ENCODE measurements around the gene COL25A1.
"Not testable (repeated sequence)": the region's sequence is repeated elsewhere in the genome, so short reads cannot be mapped to it uniquely, and the experiment has no call there.

Gene COL25A1

DNA sequence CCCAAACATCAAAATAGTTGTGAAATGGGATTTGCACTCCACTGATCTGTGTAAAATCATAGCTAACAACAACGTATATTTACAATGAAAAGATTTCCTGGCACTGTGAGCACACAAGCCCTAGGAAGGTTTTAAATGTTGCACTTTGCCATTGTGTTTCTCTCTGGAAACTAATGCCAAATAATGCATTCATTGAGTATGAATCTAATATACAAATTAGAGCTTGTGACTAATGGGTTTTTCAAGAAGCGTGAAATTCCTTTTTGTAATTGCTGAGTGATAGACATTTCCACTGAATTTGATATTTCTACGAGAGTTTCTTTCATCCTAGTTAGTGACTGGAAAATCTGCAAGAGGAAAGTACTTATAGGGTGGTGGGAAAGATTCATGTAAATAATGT, 135.9 kb downstream of the COL25A1 start:
- DNase-seq (ENCODE audit: low read depth in 2 of 2) = no peak

DNA sequence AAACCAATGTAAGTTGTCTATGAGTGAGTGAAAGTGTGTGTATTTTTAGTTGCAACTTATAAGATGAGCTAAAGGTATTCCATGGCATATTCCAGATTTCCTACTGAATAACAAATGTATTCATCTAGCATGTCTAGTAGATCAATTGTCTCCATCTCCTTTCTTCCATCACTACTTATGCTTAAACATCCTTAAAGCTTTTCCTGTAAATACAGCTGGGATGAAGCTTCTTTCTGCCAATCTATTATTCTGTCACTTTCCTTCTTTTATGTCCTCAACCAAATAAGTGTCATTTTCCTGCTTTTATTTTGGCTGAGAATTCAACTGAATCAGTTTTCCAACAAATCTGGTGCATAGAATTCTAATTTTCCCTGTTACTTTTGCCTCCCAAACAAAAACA, 136.3 kb downstream of the COL25A1 start:
- DNase-seq (ENCODE audit: low read depth in 2 of 2) = no peak

- no peak for DNase-seq (ENCODE audit: low read depth in 2 of 2)
These were observed 138.4 kb downstream of the COL25A1 start for GRCh38 chr4:109164011-109164410.

GRCh38 chr4:109163493-109163892, 139.0 kb downstream of the COL25A1 start:
- no peak for DNase-seq (ENCODE audit: low read depth in 2 of 2)

GRCh38 chr4:109162759-109163158, 139.7 kb downstream of the COL25A1 start:
- no peak for DNase-seq (ENCODE audit: low read depth in 2 of 2)

DNA sequence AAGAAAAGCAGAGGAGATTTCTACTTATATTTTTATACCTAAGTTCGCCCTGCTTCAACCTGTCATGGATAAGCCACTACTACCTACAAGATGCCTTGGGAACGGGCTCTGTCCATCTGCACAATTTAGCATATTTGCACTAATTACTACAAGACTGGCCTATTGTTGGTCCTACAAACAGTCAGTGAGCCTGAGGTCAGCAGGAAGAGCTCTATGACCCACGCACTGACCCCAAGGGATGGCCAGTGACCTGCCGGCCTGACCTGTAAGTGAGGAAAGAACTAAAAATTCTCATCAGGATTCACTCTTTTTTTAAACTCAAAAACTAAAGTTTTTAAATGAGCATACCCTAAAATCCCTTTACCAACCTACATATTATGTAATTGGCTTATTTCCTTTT, 142.0 kb downstream of the COL25A1 start:
- no peak for DNase-seq (ENCODE audit: low read depth in 2 of 2)

- no peak for DNase-seq (ENCODE audit: low read depth in 2 of 2)
These were observed 144.8 kb downstream of the COL25A1 start for GRCh38 chr4:109157696-109158095.

DNA sequence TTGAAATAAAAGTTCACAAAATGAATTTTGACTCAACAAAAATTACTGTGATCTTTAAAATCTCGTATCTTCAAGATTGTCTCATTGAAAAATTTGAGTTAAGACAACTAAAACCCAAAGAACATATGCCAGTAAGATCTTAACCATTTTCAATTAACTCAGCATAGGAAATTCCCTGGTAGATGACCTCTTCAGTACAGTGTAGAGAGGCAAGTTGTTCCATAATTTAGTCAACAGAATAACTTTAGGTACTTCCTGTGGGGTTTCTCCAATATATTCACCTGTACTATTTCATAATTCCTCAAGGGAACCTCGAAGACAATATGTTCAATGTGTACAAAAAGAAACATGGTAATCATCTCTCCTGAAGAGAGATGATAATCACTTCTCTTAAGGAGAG, 145.3 kb downstream of the COL25A1 start:
- no peak for DNase-seq (ENCODE audit: low read depth in 2 of 2)

GRCh38 chr4:109156356-109156755, 146.1 kb downstream of the COL25A1 start:
- no peak for DNase-seq (ENCODE audit: low read depth in 2 of 2)

- no peak for DNase-seq (ENCODE audit: low read depth in 2 of 2)
These were observed 146.7 kb downstream of the COL25A1 start for GRCh38 chr4:109155682-109156283.

DNA sequence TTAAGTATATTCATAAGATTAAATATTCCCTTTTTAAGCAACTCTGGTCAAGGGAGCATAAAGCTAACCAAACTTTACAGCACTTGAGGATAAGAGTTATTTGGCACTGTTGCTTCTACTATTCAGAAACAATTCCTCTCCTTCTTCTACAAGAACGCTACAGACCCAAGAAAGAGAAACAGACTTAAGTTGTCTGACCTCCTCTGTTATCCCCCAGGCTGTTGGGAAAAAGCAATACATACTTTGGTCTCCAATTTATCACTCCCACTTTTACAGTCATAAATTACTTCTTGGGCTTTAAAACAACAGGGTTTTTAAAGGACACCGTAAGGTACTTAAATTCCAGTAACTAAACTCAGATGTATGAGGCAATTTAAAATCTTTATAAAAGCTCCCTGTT, 147.4 kb downstream of the COL25A1 start:
- no peak for DNase-seq (ENCODE audit: low read depth in 2 of 2)

DNA sequence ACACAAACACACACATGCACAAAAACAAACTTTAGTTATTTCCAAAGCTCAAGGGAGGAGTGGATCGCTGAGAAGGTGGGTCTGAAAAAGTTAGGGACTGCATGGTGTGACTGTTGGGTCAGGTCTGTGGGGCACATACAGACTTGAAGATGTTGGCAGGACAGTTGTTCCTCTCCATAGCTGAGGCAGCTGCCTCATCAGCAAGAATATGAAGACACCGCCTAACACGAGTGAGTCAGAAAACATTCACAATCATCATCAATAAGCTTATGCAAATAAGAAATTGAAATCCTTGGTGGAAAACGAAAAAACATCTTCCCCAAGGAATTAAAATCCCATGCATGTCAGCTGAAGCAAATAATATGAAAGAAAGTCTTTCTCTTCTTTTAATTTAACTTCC, 148.0 kb downstream of the COL25A1 start:
- no peak for DNase-seq (ENCODE audit: low read depth in 2 of 2)

GRCh38 chr4:109149836-109150235, 152.6 kb downstream of the COL25A1 start:
- no peak for DNase-seq (ENCODE audit: low read depth in 2 of 2)

- DNase-seq (ENCODE audit: low read depth in 2 of 2) = no peak
These were observed 153.8 kb downstream of the COL25A1 start for GRCh38 chr4:109148577-109149075.

GRCh38 chr4:109147135-109147534, 155.3 kb downstream of the COL25A1 start:
- DNase-seq (ENCODE audit: low read depth in 2 of 2) = no peak

DNA sequence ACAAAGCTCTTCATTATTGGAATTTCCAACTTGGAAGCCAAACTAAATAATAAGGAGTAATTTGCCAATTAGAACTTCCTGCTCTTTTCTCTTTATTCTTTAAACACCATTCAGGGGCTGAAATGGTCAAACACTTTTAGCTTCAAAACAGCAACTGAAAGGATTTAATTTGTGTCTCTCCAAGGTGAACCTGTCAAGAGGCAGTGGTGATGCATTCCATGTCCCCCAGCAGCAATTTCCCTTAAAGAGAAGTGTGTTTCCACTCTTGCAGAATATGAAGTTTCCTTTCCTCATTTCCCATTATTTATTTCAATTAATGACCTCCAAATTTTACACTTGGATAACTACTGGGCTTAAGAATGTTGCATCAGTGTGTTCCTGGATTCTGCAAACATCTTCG, 156.0 kb downstream of the COL25A1 start:
- DNase-seq (ENCODE audit: low read depth in 2 of 2) = no peak

- DNase-seq (ENCODE audit: low read depth in 2 of 2) = not testable (repeated sequence)
These were observed 164.3 kb downstream of the COL25A1 start for GRCh38 chr4:109138125-109138524.

DNA sequence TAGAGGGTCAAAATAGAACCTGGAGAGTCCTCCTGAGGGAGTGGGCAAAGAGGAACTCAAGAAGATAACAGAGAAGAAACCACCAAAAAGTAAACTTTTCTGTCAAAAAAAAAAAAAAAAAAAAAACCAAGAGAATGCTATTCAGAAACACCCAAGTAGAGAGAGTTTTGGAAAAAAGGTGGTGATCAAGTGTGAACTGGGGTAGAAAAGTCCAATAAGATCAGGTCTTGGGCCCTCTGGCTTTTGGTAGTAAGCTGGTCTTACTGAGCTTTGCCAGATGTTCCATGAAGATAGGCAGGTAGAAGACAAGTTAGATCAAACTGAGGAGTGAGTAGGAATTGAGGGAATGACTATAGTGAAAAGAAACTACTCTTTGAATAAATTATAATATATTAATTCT, 167.5 kb downstream of the COL25A1 start:
- no peak for DNase-seq (ENCODE audit: low read depth in 2 of 2)

GRCh38 chr4:109134268-109134667, 168.2 kb downstream of the COL25A1 start:
- DNase-seq (ENCODE audit: low read depth in 2 of 2) = no peak

GRCh38 chr4:109131559-109131958, 170.9 kb downstream of the COL25A1 start:
- DNase-seq (ENCODE audit: low read depth in 2 of 2) = no peak

- no peak for DNase-seq (ENCODE audit: low read depth in 2 of 2)
These were observed 173.9 kb downstream of the COL25A1 start for GRCh38 chr4:109128589-109128988.

DNA sequence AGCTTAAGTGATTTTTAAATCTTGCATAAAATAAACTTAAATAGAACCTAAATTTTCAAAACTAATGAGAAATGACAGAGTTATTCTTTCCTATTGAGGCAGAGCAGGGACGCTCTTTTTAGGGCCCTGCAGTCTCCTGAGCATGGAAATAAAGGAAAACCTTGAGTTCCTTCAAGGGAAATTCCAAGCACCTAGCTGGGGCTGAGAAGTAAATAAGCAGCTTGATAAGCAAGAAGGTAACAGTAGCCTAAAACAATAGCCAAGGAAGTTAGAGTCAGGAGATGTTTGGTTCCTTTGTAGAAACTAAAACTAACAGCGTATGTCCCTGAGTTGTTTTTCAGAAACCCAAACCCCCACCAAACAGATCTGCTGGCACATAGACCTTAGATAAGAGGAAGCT, 174.6 kb downstream of the COL25A1 start:
- no peak for DNase-seq (ENCODE audit: low read depth in 2 of 2)

DNA sequence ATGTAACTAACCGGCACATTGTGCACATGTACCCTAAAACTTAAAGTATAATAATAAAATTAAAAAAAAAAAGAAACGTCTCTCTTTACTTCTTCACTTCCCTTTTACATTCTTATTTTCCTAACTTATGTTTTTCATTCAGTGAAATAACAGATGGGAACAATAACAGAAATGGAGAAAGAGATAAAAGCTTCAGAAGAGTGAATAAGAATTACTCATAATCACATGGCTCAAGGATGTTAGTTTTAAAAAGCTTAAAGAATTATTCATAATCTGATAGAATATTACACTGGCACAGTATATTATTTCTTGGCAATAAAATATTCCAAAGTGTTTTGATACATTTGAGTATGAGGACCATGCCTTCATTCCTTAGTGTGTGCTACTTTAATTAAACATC, 175.6 kb downstream of the COL25A1 start:
- no peak for DNase-seq (ENCODE audit: low read depth in 2 of 2)

DNA sequence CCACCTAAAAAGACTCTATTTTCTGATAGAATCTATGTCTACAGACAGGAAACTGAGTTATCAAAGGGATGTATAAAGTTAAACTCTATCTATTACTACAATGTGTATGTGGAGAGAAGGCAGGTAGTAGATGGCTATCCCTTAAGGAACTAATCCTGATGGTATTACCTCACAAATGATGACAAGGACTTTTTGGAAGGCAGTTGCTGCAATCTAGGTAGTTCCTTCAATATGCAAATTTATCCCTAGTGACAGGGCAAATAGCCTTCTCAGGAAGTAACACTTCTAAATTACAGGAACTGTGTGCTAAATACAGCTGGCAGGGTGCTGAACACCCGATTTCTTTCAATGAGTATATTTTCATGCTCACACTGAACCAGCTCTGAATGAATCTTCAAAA, 177.4 kb downstream of the COL25A1 start:
- DNase-seq (ENCODE audit: low read depth in 2 of 2) = no peak

All from activated CD8-positive, alpha-beta memory T cell treated with anti-CD3 and anti-CD28 coated beads for 4 hours (primary cell).